Raji (cell line): ENCODE data around the gene LGALS4.

Source experiments
- POLR2A ChIP-seq: IDR thresholded peaks from 2 replicates; pipeline ENCODE4 v1.6.1; 2011; ENCODE audit warnings: low read depth, low read length, control low read depth; ENCODE audit not compliant: insufficient read depth

The LGALS4 gene

GRCh38 chr19:38803543-38803942 lies 9.2 kb downstream of the LGALS4 start:
- no peak for TF ChIP-seq POLR2A

- TF ChIP-seq POLR2A = no peak
Measured at GRCh38 chr19:38801359-38802095, 11.2 kb downstream of the LGALS4 start.

- TF ChIP-seq POLR2A = no peak
Measured at GRCh38 chr19:38800577-38801347, 12.0 kb downstream of the LGALS4 start.

- TF ChIP-seq POLR2A = no peak
Measured at GRCh38 chr19:38799104-38799503, 13.6 kb downstream of the LGALS4 start.

- no peak for TF ChIP-seq POLR2A
Measured at GRCh38 chr19:38796154-38796553, 16.6 kb downstream of the LGALS4 start.

GRCh38 chr19:38795549-38795948 lies 17.2 kb downstream of the LGALS4 start:
- TF ChIP-seq POLR2A = no peak

GRCh38 chr19:38793671-38794070 lies 19.1 kb downstream of the LGALS4 start:
- TF ChIP-seq POLR2A = no peak

GRCh38 chr19:38793177-38793576 lies 19.6 kb downstream of the LGALS4 start:
- TF ChIP-seq POLR2A = no peak

- no peak for TF ChIP-seq POLR2A
Measured at GRCh38 chr19:38792250-38793111, 20.3 kb downstream of the LGALS4 start.

GRCh38 chr19:38788478-38789243 lies 24.1 kb downstream of the LGALS4 start, which contains the start of gene LGALS7B:
LGALS7B (plus strand) TSS chr19:38789200; CDS start chr19:38789227, 27 bp downstream.
- no peak for TF ChIP-seq POLR2A

GRCh38 chr19:38786572-38787265 lies 26.0 kb downstream of the LGALS4 start:
- no peak for TF ChIP-seq POLR2A

- no peak for TF ChIP-seq POLR2A
Measured at GRCh38 chr19:38785187-38785699, 27.5 kb downstream of the LGALS4 start.

GRCh38 chr19:38784224-38784623 lies 28.5 kb downstream of the LGALS4 start:
- TF ChIP-seq POLR2A = no peak

GRCh38 chr19:38781058-38781457 lies 31.7 kb downstream of the LGALS4 start:
- no peak for TF ChIP-seq POLR2A
